Glutamatergic neuron (in vitro differentiated cells): ENCODE measurements around the gene KRTAP10-12. TPM values are rescaled to one million over a fixed set of nuclear protein-coding genes. Genes with fewer than 3 reads are reported as not detected.

Source experiments
- DNase-seq: peaks from one replicate; pipeline ENCODE4 v3.0.0; 2022
- H3K27ac Mint-ChIP-seq: one replicate; pipeline ENCODE4 v1.8.0; 2020; ENCODE audit warnings: mild to moderate bottlenecking, mixed read lengths, inconsistent platforms; ENCODE audit not compliant: unreplicated experiment
- H3K27me3 Mint-ChIP-seq: one replicate; pipeline ENCODE4 v1.8.0; 2020; ENCODE audit warnings: mild to moderate bottlenecking, moderate library complexity, mixed read lengths, inconsistent platforms; ENCODE audit not compliant: unreplicated experiment
- H3K36me3 Mint-ChIP-seq: one replicate; pipeline ENCODE4 v1.8.0; 2020; ENCODE audit warnings: mild to moderate bottlenecking, mixed read lengths, inconsistent platforms; ENCODE audit not compliant: unreplicated experiment
- H3K4me1 Mint-ChIP-seq: one replicate; pipeline ENCODE4 v1.8.0; 2020; ENCODE audit warnings: mild to moderate bottlenecking, low read depth, mixed read lengths, inconsistent platforms; ENCODE audit not compliant: unreplicated experiment
- H3K4me3 Mint-ChIP-seq: one replicate; pipeline ENCODE4 v1.8.0; 2020; ENCODE audit warnings: mild to moderate bottlenecking, mixed read lengths, inconsistent platforms; ENCODE audit not compliant: unreplicated experiment
- H3K9me3 Mint-ChIP-seq: one replicate; pipeline ENCODE4 v1.8.0; 2020; ENCODE audit warnings: mild to moderate bottlenecking, moderate library complexity, mixed read lengths, inconsistent platforms; ENCODE audit not compliant: unreplicated experiment
- total RNA-seq: library from RNA; stranded (reverse); fragmentation: NEBNext Ultra II Directional; extraction: Animal tissue kit (Norgen Biotek cat#: 25700); gene quantifications from one replicate; pipeline ENCODE4 v1.2.1, GENCODE V29; 2021; ENCODE audit not compliant: unreplicated experiment
- TF ChIP-seq, protein P1 (sequence below): fragments of 200-600 bp; sonication (generic); IDR thresholded peaks from one replicate; pipeline ENCODE4 v1.5.0; 2021; ENCODE audit not compliant: partially characterized antibody, unreplicated experiment

The KRTAP10-12 gene
- total RNA-seq, 1 donor from 2014 or later, result not detected

- H3K4me1 Mint-ChIP-seq, result no peaks in the 10 kb centered on the region
- H3K36me3 Mint-ChIP-seq, result peaks cover 16% of the 10 kb centered on the region
- TF ChIP-seq, protein P1, sequence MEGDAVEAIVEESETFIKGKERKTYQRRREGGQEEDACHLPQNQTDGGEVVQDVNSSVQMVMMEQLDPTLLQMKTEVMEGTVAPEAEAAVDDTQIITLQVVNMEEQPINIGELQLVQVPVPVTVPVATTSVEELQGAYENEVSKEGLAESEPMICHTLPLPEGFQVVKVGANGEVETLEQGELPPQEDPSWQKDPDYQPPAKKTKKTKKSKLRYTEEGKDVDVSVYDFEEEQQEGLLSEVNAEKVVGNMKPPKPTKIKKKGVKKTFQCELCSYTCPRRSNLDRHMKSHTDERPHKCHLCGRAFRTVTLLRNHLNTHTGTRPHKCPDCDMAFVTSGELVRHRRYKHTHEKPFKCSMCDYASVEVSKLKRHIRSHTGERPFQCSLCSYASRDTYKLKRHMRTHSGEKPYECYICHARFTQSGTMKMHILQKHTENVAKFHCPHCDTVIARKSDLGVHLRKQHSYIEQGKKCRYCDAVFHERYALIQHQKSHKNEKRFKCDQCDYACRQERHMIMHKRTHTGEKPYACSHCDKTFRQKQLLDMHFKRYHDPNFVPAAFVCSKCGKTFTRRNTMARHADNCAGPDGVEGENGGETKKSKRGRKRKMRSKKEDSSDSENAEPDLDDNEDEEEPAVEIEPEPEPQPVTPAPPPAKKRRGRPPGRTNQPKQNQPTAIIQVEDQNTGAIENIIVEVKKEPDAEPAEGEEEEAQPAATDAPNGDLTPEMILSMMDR, result no peak
Observed at GRCh38 chr21:44664691-44665090, 32.3 kb upstream of the KRTAP10-12 start.

DNA sequence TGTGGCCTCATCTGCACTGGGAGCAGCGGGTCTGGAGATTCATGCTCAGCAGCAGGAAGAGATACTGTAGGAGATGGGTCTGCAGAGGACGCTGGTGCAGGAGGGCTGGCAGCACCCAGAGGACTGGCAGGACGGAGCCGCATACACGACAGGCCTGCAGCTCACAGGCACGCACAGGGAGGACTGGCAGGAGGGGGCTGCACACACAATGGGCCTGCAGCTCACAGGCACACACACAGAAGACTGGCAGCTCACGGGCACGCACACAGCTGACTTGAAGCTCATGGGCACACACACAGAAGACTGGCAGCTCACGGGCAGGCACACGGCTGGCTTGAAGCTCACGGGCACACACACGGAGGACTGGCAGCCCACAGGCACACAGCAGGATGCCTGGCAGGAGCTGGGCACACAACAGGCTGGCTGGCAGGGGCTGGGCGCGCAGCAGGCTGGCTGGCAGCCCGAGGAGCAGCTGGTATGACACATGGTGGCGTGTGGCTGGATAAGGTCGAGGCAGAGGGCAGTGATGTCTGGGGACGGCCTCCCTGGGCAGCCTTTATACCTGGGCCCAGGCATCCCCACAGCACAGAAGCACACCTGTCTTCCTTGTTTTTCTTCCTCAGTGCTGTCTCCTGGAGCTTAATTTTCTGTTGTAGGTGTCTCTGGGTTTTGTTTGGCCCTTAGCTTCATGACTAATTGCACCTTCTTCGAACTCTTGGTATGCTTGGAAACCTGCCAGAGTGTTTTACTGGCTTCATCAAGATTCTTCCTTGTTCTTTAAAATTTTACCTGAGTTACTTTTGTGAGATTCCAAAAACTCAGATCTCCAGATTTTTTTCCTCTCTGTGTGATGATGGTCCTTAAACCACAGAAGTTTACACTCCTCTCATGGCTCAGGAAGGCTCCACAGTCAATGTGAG, 30.3 kb upstream of the KRTAP10-12 start, which contains the start of gene KRTAP12-2:
TSS of gene KRTAP12-2 (minus strand) at position 527 of the 920 bp plus-strand sequence. CDS start at position 486, 41 bp downstream.
- TF ChIP-seq, protein P1, result no peak
- Mint-ChIP-seq H3K4me1 (no peaks in the 10 kb centered on the region), H3K9me3 (peaks cover 7% of the 10 kb centered on the region), H3K4me3 (no peak within 1 kb of the TSS), H3K27me3 (peaks cover 2% of the 10 kb centered on the region), H3K36me3 (peaks cover 24% of the 10 kb centered on the region), H3K27ac (no peak within 1 kb of the TSS)
- DNase-seq, result no peak

More at GRCh38 chr21:44664691-44665090, 32.3 kb upstream of the KRTAP10-12 start:
- Mint-ChIP-seq H3K27me3 (peaks cover 2% of the 10 kb centered on the region), H3K27ac (no peak overlapping the region), H3K4me3 (no peak overlapping the region), H3K9me3 (peaks cover 4% of the 10 kb centered on the region)
- DNase-seq, result no peak

DNA sequence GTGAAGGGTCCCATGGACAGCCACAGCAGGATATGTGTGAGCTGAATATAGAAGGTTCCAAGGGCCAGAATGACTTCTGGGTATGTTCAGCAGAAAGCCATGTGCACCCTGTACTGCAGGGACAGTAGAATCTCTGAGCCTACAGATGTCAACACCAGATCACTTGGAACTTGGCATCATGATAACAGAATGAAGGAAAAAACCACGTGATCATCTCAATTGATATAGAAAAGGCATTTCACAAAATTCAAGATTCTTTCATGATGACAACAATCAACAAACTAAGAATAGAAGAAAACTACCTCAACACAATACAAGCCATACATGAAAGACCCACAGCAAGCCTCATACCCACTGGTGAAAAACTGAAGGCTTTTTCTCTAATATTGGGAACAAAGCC, 29.4 kb upstream of the KRTAP10-12 start:
- Mint-ChIP-seq H3K4me1 (no peaks in the 10 kb centered on the region), H3K9me3 (peaks cover 11% of the 10 kb centered on the region), H3K27me3 (peaks cover 2% of the 10 kb centered on the region), H3K36me3 (peaks cover 30% of the 10 kb centered on the region), H3K4me3 (no peak overlapping the region), H3K27ac (no peak overlapping the region)
- no peak for DNase-seq
- TF ChIP-seq, protein P1, result no peak

GRCh38 chr21:44670642-44671432, 26.1 kb upstream of the KRTAP10-12 start:
- no peak overlapping the region for H3K4me3 Mint-ChIP-seq
- no peak for DNase-seq
- peaks cover 47% of the 10 kb centered on the region for H3K36me3 Mint-ChIP-seq
- no peak overlapping the region for H3K27ac Mint-ChIP-seq
- no peaks in the 10 kb centered on the region for H3K4me1 Mint-ChIP-seq
- peaks cover 2% of the 10 kb centered on the region for H3K27me3 Mint-ChIP-seq
- TF ChIP-seq, protein P1, result no peak
- peaks cover 15% of the 10 kb centered on the region for H3K9me3 Mint-ChIP-seq
